ENCODE measurements around the gene PDE11A.

DNA sequence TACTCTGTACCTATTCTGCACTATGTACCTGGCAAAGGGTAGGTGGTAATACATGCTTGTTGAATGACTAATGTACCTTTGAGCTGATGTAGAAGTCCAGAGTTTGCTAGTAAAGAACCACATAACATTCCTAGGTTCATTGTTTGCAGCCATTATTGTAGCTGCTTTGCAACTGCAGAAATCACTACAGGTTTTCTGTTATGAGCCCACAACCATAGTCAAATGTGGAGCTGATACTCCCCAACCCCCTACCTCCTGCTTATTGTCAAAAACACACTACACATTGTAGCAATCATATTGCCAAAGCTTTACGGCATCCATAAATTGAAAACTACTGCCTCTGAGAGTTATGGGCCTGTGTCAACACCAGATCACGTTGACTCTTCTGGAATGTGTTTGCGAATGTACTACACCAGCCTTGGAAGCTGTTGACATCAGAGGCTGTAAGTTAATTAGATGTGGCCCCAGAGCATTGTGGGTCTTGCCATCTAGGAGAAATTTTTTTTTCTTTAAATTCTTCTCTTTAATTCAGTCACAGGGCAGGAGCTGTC is 493.0 kb downstream of the PDE11A start:
- TF ChIP-seq, protein P1, sequence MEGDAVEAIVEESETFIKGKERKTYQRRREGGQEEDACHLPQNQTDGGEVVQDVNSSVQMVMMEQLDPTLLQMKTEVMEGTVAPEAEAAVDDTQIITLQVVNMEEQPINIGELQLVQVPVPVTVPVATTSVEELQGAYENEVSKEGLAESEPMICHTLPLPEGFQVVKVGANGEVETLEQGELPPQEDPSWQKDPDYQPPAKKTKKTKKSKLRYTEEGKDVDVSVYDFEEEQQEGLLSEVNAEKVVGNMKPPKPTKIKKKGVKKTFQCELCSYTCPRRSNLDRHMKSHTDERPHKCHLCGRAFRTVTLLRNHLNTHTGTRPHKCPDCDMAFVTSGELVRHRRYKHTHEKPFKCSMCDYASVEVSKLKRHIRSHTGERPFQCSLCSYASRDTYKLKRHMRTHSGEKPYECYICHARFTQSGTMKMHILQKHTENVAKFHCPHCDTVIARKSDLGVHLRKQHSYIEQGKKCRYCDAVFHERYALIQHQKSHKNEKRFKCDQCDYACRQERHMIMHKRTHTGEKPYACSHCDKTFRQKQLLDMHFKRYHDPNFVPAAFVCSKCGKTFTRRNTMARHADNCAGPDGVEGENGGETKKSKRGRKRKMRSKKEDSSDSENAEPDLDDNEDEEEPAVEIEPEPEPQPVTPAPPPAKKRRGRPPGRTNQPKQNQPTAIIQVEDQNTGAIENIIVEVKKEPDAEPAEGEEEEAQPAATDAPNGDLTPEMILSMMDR (CRISPR knock-in tag; IDR thresholded peaks at IDR 0.05), result no peak
- TF ChIP-seq KDM1A (CRISPR knock-in tag; IDR thresholded peaks at IDR 0.05), result no peak
